ENCODE measurements around the gene SLC45A3. TPM values are rescaled to one million over a fixed set of nuclear protein-coding genes. Genes with fewer than 3 reads are reported as not detected.

SLC45A3 gene
- total and polyA plus RNA-seq, 2 experiments from 2014 or later = 3.8 to 10.4 TPM

GRCh38 chr1:205632669-205633169 is 47.6 kb downstream of the SLC45A3 start:
- H3K9me3 ChIP-seq (ENCODE audit: low read depth) = no peaks in the 10 kb centered on the region
- H3K4me3 ChIP-seq = peak overlapping the region; percentile 57
- TF ChIP-seq, protein P1, sequence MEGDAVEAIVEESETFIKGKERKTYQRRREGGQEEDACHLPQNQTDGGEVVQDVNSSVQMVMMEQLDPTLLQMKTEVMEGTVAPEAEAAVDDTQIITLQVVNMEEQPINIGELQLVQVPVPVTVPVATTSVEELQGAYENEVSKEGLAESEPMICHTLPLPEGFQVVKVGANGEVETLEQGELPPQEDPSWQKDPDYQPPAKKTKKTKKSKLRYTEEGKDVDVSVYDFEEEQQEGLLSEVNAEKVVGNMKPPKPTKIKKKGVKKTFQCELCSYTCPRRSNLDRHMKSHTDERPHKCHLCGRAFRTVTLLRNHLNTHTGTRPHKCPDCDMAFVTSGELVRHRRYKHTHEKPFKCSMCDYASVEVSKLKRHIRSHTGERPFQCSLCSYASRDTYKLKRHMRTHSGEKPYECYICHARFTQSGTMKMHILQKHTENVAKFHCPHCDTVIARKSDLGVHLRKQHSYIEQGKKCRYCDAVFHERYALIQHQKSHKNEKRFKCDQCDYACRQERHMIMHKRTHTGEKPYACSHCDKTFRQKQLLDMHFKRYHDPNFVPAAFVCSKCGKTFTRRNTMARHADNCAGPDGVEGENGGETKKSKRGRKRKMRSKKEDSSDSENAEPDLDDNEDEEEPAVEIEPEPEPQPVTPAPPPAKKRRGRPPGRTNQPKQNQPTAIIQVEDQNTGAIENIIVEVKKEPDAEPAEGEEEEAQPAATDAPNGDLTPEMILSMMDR (IDR thresholded peaks at IDR 0.05; ENCODE audit: low read depth, low read length) = no peak
- peaks cover 14% of the 10 kb centered on the region for H3K4me1 ChIP-seq (ENCODE audit: low read depth)
- no peaks in the 10 kb centered on the region for H3K27me3 ChIP-seq
- H3K36me3 ChIP-seq = no peaks in the 10 kb centered on the region
- no peak for DNase-seq (ENCODE audit: low read depth in 1 of 2, low spot score in 1 of 2)
- peak overlapping the region; percentile 99 for H3K27ac ChIP-seq

DNA sequence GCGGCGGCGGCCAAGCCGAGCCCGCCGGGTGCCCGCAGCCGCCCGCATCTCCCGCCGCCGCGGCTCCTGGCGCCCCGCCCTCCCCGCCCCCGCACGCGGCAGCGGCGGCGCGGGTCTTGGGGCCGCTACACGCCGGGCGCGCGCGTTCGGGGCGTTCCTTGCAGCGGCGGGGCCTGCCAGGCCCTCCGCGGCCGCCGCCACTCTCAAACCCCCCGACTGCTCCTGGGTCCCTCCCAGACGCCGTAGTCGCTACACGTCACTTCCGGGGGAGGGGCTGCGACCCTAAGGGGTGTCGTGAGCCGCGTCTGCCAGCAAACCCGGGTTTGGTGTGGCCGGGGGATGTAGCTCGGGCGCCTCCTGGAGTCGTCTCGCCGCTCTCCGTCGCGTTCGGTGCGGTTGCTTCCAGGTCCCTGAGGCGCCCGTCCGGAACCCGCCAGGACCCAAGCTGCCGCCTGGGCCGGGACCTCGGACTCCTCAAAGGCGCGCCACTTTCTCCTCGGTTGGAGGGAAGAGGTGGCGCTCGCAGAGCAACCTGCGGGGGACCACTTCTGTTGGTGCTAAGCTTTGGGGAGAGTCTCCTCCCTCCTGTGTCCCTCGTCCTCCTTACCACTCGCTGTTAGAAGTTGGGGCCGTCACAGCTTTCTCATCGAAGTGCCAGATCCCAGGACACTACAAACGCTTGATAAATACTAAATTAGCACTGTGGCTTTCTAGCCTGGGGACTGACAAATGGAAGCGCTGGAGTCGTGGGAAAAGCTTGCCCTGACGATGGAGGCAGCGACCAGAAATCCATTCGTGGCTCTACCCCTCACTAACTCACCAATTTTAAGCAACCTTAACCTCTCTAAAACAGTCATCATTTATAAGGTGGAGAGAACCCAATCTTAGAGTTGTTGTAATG is 48.3 kb downstream of the SLC45A3 start, which contains the start of gene ELK4:
TSS of gene ELK4 (minus strand) at position 244 of the 901 bp plus-strand sequence. CDS start 8,129 bp downstream, outside the sequence.
- Histone ChIP-seq H3K4me3 (peak within 1 kb of the TSS; percentile 57), H3K9me3 (ENCODE audit: low read depth) (no peaks in the 10 kb centered on the region), H3K27me3 (no peaks in the 10 kb centered on the region), H3K4me1 (ENCODE audit: low read depth) (peaks cover 14% of the 10 kb centered on the region), H3K27ac (peak within 1 kb of the TSS; percentile 99), H3K36me3 (no peaks in the 10 kb centered on the region)
- TF ChIP-seq, protein P1 (IDR thresholded peaks at IDR 0.05; ENCODE audit: low read depth, low read length) = peak; percentile 70
- peak; percentile 99 for DNase-seq (ENCODE audit: low read depth in 1 of 2, low spot score in 1 of 2)

DNA sequence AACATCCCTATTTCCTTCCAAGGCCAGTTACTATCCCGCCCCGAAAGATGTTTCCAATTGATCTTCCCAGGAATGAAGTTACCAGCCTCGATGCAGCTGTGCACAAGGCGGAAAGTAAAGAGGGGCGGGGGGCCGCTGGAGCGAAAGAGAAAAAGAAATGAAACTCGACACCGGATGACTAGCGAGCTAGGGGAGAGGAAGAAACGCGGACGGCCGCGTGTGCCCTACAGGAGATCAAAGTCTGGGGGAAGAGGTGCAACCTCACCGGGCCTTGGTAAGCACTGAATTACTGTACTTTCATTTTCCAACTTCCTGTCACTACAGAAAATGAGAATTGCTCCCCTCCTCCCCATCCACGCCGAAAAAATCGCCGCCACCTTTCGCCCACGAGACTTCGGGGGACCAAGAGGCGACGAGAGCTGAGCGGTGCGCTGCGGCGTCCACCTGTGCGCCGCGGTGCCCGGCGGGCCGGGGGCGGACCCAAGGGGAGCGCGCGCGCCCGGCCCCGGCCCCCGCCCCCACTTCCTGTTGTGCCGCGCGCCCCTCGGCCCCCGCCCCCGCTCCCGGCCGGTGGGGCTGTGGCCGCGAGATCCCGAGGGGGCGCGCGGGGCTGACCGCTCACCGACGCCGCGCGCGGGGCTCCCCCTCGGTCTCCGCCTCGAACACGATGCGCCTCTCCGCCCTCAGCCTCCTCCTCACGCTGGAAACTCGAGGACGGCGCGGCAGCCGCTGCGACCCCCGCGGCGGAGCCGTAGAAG is 49.1 kb downstream of the SLC45A3 start:
- peak; percentile 71 to 92 for DNase-seq (ENCODE audit: low read depth in 1 of 2, low spot score in 1 of 2)
- TF ChIP-seq, protein P1 (IDR thresholded peaks at IDR 0.05; ENCODE audit: low read depth, low read length) = no peak
- H3K9me3 ChIP-seq (ENCODE audit: low read depth) = no peaks in the 10 kb centered on the region

GRCh38 chr1:205630651-205631009 is 49.7 kb downstream of the SLC45A3 start:
- DNase-seq (ENCODE audit: low read depth in 1 of 2, low spot score in 1 of 2) = no peak
- Histone ChIP-seq H3K27me3 (no peaks in the 10 kb centered on the region), H3K27ac (peak overlapping the region; percentile 99), H3K36me3 (no peaks in the 10 kb centered on the region), H3K4me3 (peak overlapping the region; percentile 57), H3K9me3 (ENCODE audit: low read depth) (no peaks in the 10 kb centered on the region), H3K4me1 (ENCODE audit: low read depth) (peaks cover 14% of the 10 kb centered on the region)
- TF ChIP-seq, protein P1 (IDR thresholded peaks at IDR 0.05; ENCODE audit: low read depth, low read length) = no peak

More for the DNA sequence above, 49.1 kb downstream of the SLC45A3 start:
- Histone ChIP-seq H3K4me3 (peak overlapping the region; percentile 57), H3K27ac (peak overlapping the region; percentile 99), H3K27me3 (no peaks in the 10 kb centered on the region), H3K36me3 (no peaks in the 10 kb centered on the region), H3K4me1 (ENCODE audit: low read depth) (peaks cover 14% of the 10 kb centered on the region)

- no peaks in the 10 kb centered on the region for H3K27me3 ChIP-seq
- peak overlapping the region; percentile 99 for H3K27ac ChIP-seq
- H3K36me3 ChIP-seq = no peaks in the 10 kb centered on the region
Measured at GRCh38 chr1:205630241-205630640, 50.1 kb downstream of the SLC45A3 start.

More at GRCh38 chr1:205630241-205630640, 50.1 kb downstream of the SLC45A3 start:
- H3K4me1 ChIP-seq (ENCODE audit: low read depth) = peaks cover 14% of the 10 kb centered on the region
- H3K4me3 ChIP-seq = peak overlapping the region; percentile 57
- TF ChIP-seq, protein P1 (IDR thresholded peaks at IDR 0.05; ENCODE audit: low read depth, low read length) = no peak
- no peaks in the 10 kb centered on the region for H3K9me3 ChIP-seq (ENCODE audit: low read depth)
- DNase-seq (ENCODE audit: low read depth in 1 of 2, low spot score in 1 of 2) = peak in 1 of 2 donors; percentile 47
